Spleen (tissue), 7 donors: ENCODE measurements around the gene CYP17A1.

Experiments used
- POLR2A ChIP-seq, 3 donors: fragments of 450-650 bp; IDR thresholded peaks; one replicate each; pipeline ENCODE4 v1.5.1; 2017; ENCODE audit warnings: antibody characterized with exemption in 3 of 3, mild to moderate bottlenecking in 1 of 3
- POLR2AphosphoS5 ChIP-seq, 3 donors: sonication (generic); formaldehyde crosslinking; IDR thresholded peaks; one replicate each; pipeline ENCODE4 v1.5.1; 2017; ENCODE audit warnings: antibody characterized with exemption in 3 of 3
- TF ChIP-seq, protein P1 (sequence below), 11 experiments: fragments of 200-600 bp in 7 of 11; fragments of 450-650 bp in 4 of 11; sonication (generic) in 4 of 11; IDR thresholded peaks in 8 of 11; conservative IDR thresholded peaks in 3 of 11; 1 replicate in 7 of 11; 2 replicates in 4 of 11; pipeline versions ENCODE4 v1.4.0 to v1.8.0; 2016 to 2021; ENCODE audit warnings: antibody characterized with exemption in 11 of 11, inconsistent platforms in 4 of 11, mild to moderate bottlenecking in 1 of 11
- donor health status: DM: no; HTN: no; CAD: no; lungs with moderate emphysema.
- donor health status: DM: no; HTN: no; CAD: no.
- donor health status: DM: no; HTN: no; CAD: no.

- TF ChIP-seq, protein P1, sequence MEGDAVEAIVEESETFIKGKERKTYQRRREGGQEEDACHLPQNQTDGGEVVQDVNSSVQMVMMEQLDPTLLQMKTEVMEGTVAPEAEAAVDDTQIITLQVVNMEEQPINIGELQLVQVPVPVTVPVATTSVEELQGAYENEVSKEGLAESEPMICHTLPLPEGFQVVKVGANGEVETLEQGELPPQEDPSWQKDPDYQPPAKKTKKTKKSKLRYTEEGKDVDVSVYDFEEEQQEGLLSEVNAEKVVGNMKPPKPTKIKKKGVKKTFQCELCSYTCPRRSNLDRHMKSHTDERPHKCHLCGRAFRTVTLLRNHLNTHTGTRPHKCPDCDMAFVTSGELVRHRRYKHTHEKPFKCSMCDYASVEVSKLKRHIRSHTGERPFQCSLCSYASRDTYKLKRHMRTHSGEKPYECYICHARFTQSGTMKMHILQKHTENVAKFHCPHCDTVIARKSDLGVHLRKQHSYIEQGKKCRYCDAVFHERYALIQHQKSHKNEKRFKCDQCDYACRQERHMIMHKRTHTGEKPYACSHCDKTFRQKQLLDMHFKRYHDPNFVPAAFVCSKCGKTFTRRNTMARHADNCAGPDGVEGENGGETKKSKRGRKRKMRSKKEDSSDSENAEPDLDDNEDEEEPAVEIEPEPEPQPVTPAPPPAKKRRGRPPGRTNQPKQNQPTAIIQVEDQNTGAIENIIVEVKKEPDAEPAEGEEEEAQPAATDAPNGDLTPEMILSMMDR (IDR thresholded peaks at IDR 0.05 in 8 of 11, conservative IDR thresholded peaks at IDR 0.05 in 3 of 11) = no peak
- TF ChIP-seq POLR2AphosphoS5 (IDR thresholded peaks at IDR 0.05) (no peak), POLR2A (IDR thresholded peaks at IDR 0.05) (no peak)
Observed at GRCh38 chr10:102800611-102801335, 36.4 kb downstream of the CYP17A1 start.
